IPS-NIHi11 (cell line): Measurements from ENCODE around the gene TRABD.
"Not testable (repeated sequence)": the region's sequence is repeated elsewhere in the genome, so short reads cannot be mapped to it uniquely, and the experiment has no call there.

Experiments
- DNase-seq: peaks from one replicate; pipeline ENCODE4 v3.0.0; 2012; ENCODE audit warnings: mixed read lengths, low spot score

Gene TRABD

GRCh38 chr22:50153056-50153755 is 32.5 kb upstream of the TRABD start:
- peak; percentile 5 for DNase-seq

GRCh38 chr22:50153756-50154140 is 32.0 kb upstream of the TRABD start:
- no peak for DNase-seq

- no peak for DNase-seq
These were observed 27.9 kb upstream of the TRABD start for GRCh38 chr22:50157709-50158375.

- no peak for DNase-seq
These were observed 24.8 kb upstream of the TRABD start for GRCh38 chr22:50160947-50161346.

- no peak for DNase-seq
These were observed 24.0 kb upstream of the TRABD start for GRCh38 chr22:50161508-50162390.

- no peak for DNase-seq
These were observed 23.2 kb upstream of the TRABD start for GRCh38 chr22:50162391-50162956.

GRCh38 chr22:50165436-50166123 is 20.1 kb upstream of the TRABD start:
- no peak for DNase-seq

- DNase-seq = no peak
These were observed 17.8 kb upstream of the TRABD start for GRCh38 chr22:50167689-50168489.

- not testable (repeated sequence) for DNase-seq
These were observed 17.1 kb upstream of the TRABD start for GRCh38 chr22:50168490-50169180.

GRCh38 chr22:50169181-50169759 is 16.4 kb upstream of the TRABD start:
- DNase-seq = no peak

- DNase-seq = peak; percentile 84
These were observed 15.9 kb upstream of the TRABD start for GRCh38 chr22:50169774-50170341.

GRCh38 chr22:50170453-50171318 is 15.0 kb upstream of the TRABD start, which contains the start of gene PANX2:
TSS of gene PANX2 (plus strand) at chr22:50170731. CDS start at chr22:50170731, 0 bp downstream.
- DNase-seq = peak; percentile 68

GRCh38 chr22:50171319-50171964 is 14.3 kb upstream of the TRABD start:
- DNase-seq = no peak

GRCh38 chr22:50171965-50172421 is 13.7 kb upstream of the TRABD start:
- DNase-seq = no peak

GRCh38 chr22:50173311-50173982 is 12.3 kb upstream of the TRABD start:
- DNase-seq = no peak

- no peak for DNase-seq
These were observed 11.7 kb upstream of the TRABD start for GRCh38 chr22:50173983-50174355.
